DND-41 (cell line): ENCODE data around the gene CACNA2D3.

Source experiments
- ATAC-seq: fragments of 200-7000 bp; cut with Tn5 transposase; 3 replicates; pipeline ENCODE4 v1.9.1; 2021; ENCODE audit warnings: low read depth; ENCODE audit not compliant: insufficient read depth
- DNase-seq: peaks from one replicate; pipeline ENCODE4 v3.0.0-alpha.2; 2020
- H2AFZ ChIP-seq: 2 replicates; pipeline ENCODE4 v1.6.0; 2012; ENCODE audit warnings: low read depth, low read length
- H3K27ac ChIP-seq: 2 replicates; pipeline ENCODE4 v1.5.1; 2012; ENCODE audit warnings: low read length, inconsistent platforms
- H3K27me3 ChIP-seq: fragments of 200-600 bp; sonication (generic); 2 replicates; pipeline ENCODE4 v1.6.0; 2012; ENCODE audit warnings: low read length, mild to moderate bottlenecking, inconsistent platforms; ENCODE audit not compliant: insufficient read depth, poor library complexity
- H3K36me3 ChIP-seq: 2 replicates; pipeline ENCODE4 v1.5.1; 2012; ENCODE audit warnings: low read length, inconsistent platforms; ENCODE audit not compliant: insufficient read depth
- H3K4me1 ChIP-seq: 2 replicates; pipeline ENCODE4 v1.5.1; 2012; ENCODE audit warnings: mild to moderate bottlenecking, low read length; ENCODE audit not compliant: insufficient read depth
- H3K4me2 ChIP-seq: 2 replicates; pipeline ENCODE4 v1.6.0; 2012; ENCODE audit warnings: mild to moderate bottlenecking, moderate library complexity, low read length, inconsistent platforms; ENCODE audit not compliant: insufficient read depth
- H3K4me3 ChIP-seq, 2 experiments: fragments of 200-600 bp in 1 of 2; shearing (Covaris generic) in 1 of 2; 2 replicates each; pipeline ENCODE4 v1.5.1; 2012 to 2016; ENCODE audit warnings: inconsistent platforms in 2 of 2, low read length in 2 of 2, mild to moderate bottlenecking in 2 of 2, low read depth in 1 of 2, moderate library complexity in 1 of 2
- H3K79me2 ChIP-seq: 2 replicates; pipeline ENCODE4 v1.6.0; 2012; ENCODE audit warnings: low read length, inconsistent platforms; ENCODE audit not compliant: insufficient read depth
- H3K9ac ChIP-seq: 2 replicates; pipeline ENCODE4 v1.6.0; 2012; ENCODE audit warnings: low read depth, mild to moderate bottlenecking, inconsistent platforms, low read length, moderate library complexity
- H3K9me3 ChIP-seq: 2 replicates; pipeline ENCODE4 v1.5.1; 2012; ENCODE audit warnings: low read length, moderate library complexity, mild to moderate bottlenecking, inconsistent platforms; ENCODE audit not compliant: insufficient read depth, severe bottlenecking
- H4K20me1 ChIP-seq: 2 replicates; pipeline ENCODE4 v1.6.0; 2012; ENCODE audit warnings: low read length; ENCODE audit not compliant: insufficient read depth
- CTCF ChIP-seq: IDR thresholded peaks from 2 replicates; pipeline ENCODE4 v1.5.1; 2012; ENCODE audit warnings: borderline replicate concordance, low read length, moderate library complexity, mild to moderate bottlenecking; ENCODE audit not compliant: poor library complexity, severe bottlenecking; ENCODE audit errors: extremely low read depth
- EZH2 ChIP-seq: IDR thresholded peaks from 3 replicates; pipeline ENCODE4 v1.6.1; 2012; ENCODE audit warnings: borderline replicate concordance, low read depth, mild to moderate bottlenecking, moderate library complexity, low read length, inconsistent platforms; ENCODE audit not compliant: severe bottlenecking

CACNA2D3 gene

GRCh38 chr3:54856271-54856670 lies 733.9 kb downstream of the CACNA2D3 start:
- peaks cover 11% of the 10 kb centered on the region for H3K27me3 ChIP-seq
- no peak overlapping the region for H2AFZ ChIP-seq
- no peak overlapping the region for H3K4me2 ChIP-seq
- TF ChIP-seq EZH2 (no peak), CTCF (no peak)
- no peaks in the 10 kb centered on the region for H3K36me3 ChIP-seq
- no peak overlapping the region for H3K4me3 ChIP-seq
- DNase-seq (no peak), ATAC-seq (no peak)
- no peaks in the 10 kb centered on the region for H3K4me1 ChIP-seq
- H3K9me3 ChIP-seq: no peaks in the 10 kb centered on the region
- H3K27ac ChIP-seq: no peak overlapping the region
- no peak overlapping the region for H3K9ac ChIP-seq
- peaks cover 4% of the 10 kb centered on the region for H4K20me1 ChIP-seq
- no peaks in the 10 kb centered on the region for H3K79me2 ChIP-seq

- no peak for DNase-seq
- no peak overlapping the region for H3K9ac ChIP-seq
- no peak for ATAC-seq
- no peak overlapping the region for H3K27ac ChIP-seq
- TF ChIP-seq CTCF: no peak
- no peak for TF ChIP-seq EZH2
- H3K4me2 ChIP-seq: no peak overlapping the region
- no peaks in the 10 kb centered on the region for H3K79me2 ChIP-seq
- no peaks in the 10 kb centered on the region for H3K4me1 ChIP-seq
- H3K4me3 ChIP-seq: no peak overlapping the region
- H2AFZ ChIP-seq: no peak overlapping the region
- peaks cover 4% of the 10 kb centered on the region; the same call in 1 of the 2 replicates for H4K20me1 ChIP-seq
- H3K36me3 ChIP-seq: no peaks in the 10 kb centered on the region
- peaks cover 9% of the 10 kb centered on the region for H3K27me3 ChIP-seq
- no peaks in the 10 kb centered on the region for H3K9me3 ChIP-seq
Observed at GRCh38 chr3:54857343-54857742, 735.0 kb downstream of the CACNA2D3 start.

- TF ChIP-seq CTCF (no peak), EZH2 (no peak)
Observed at GRCh38 chr3:54858093-54858785, 735.9 kb downstream of the CACNA2D3 start.

More at GRCh38 chr3:54858093-54858785, 735.9 kb downstream of the CACNA2D3 start:
- Histone ChIP-seq H3K4me3 (no peak overlapping the region), H3K4me2 (no peak overlapping the region), H3K79me2 (no peaks in the 10 kb centered on the region), H3K4me1 (no peaks in the 10 kb centered on the region), H2AFZ (no peak overlapping the region), H3K9ac (no peak overlapping the region), H3K36me3 (no peaks in the 10 kb centered on the region), H3K9me3 (no peaks in the 10 kb centered on the region), H4K20me1 (peaks cover 4% of the 10 kb centered on the region; the same call in 1 of the 2 replicates), H3K27me3 (peaks cover 8% of the 10 kb centered on the region), H3K27ac (no peak overlapping the region)
- DNase-seq (no peak), ATAC-seq (no peak)
